Colon (tissue), 2 donors: ENCODE results near the gene ERV3-1.
"Not testable (repeated sequence)": the region's sequence is repeated elsewhere in the genome, so short reads cannot be mapped to it uniquely, and the experiment has no call there.

Experiments used
- FAIRE-seq: peaks from 2 replicates; lab custom pipeline; 2012; peaks lifted over from hg19 to GRCh38; lab: Jason Lieb, UNC
- donor health status: control.
- donor health status: control.

The ERV3-1 gene

DNA sequence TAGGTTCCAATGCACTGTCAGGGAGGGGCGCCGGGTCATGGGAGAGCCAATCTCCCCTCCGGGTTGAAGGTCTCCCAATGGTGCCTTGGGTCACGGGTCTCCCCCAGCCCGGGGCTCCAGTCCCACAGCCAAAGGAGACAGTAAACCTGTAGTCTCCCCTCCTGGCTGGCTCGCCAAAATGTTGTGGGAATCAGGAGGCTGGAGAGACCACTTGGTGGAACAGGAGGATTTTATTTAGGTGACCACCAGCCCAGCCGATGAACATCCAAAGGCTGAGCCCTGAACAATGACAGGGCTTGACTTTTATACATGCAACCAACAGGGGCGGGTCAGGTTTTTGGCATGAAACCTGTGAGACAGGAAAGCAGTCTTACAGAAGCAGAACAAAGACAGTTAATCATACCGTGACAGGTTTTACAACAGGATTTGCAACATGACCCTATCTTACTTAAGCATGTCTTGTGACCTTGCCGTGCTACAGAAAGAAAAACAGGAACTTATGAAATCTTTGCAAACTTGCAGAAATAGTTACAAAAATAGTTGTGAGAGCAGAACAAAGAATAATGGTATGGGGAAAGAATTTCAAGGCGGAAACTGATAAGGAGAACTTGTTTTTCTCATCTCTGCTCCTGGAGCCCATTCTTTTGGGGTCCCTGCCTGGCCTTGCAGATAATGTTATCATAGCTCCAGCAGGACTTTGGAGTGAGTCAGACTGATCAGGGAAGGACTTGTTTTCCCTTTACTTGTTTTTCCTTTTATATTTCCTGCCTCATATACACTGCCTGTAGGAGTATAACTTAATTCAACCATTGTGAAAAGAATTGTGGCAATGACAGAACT, 7.1 kb downstream of the ERV3-1 start:
- FAIRE-seq = no peak

DNA sequence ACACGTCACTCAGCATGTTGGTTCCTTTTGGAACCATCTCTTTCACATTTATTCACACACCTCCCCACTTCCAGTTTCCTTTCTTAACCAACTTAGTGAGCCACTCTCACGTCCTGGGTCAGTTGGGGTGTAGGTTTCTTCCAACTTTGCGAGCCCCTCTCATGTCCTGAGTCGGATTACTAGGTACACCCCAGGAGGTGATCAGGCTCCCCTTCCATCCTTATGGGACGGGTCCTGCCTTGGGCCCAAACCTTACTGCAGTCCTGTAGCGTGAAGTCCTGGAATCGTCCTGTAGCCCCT, 7.7 kb downstream of the ERV3-1 start:
- FAIRE-seq = no peak

DNA sequence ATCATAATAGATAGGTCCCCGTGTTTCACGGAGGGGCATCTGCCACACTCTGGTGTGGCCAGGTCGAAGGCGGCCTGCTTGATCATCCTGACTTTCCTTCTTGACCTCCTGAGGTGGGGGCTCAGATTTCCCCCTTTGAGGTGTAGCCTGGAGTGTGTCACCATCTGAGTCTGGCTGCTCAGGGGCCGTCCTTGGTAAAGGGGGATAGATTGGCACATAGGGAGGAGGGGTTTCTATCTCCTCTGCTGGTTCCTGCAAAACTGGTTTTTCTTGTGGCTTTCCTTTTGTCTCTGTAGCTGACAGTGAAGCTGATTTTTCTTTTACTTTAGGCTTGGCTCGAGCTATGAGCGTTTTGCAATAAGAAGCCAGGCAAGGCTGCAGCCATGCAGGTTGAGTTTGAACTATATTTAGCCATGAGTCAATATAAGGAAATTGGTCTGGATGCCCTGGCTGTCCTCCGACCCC, 8.5 kb downstream of the ERV3-1 start:
- no peak for FAIRE-seq

DNA sequence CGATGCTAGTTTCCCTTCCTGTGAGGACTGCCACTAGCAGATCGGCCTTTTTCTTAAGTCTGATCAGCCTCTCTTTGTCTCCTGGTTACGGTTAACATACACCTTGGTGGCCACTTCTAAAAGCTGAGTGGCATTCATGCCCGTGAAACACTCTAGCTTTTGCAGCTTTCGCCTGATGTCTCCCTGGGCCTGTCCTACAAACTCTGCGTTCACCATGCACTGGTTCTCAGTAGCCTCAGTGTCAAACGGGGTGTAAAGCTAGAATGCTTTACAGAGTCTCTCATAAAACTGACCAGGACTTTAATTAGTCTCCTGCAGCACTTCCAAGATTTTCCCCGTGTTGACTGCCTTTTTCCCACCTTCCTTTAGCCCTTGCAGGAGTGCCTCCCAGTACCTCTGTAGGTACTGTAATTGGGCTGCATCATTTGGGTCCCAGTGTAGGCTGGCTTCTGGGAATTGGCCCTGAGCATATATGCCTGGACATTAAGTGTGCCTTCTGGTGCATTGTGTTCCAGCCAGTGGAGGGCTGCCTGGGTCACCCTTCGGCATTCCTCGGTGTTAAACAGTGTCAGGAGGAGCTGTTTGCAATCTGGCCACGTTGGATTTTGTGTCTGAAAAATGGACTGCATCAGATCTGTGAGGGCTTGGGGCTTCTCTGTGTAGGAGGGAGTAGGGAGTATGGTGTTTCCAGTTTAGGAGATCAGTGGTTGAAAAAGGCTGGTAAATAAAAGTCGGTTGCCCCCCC, 9.2 kb downstream of the ERV3-1 start:
- FAIRE-seq = no peak

DNA sequence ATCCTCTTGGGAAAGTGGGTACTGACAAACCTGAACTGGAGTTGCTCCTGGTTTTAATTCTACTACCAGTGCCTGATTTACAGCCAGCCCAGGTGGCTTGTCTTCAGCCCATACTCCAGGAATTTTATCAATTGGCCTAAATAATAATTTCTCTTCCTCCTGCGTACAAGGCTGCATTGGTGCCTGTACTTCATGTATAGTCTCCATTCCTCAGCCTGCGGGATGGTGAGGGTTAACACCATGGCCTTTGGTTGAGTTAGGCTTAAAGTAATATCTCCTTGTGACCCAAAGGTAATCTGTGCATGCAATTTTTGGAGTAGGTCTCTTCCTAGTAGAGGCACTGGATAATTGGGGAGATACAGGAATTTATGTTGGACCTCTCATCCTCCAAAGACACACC, 10.2 kb downstream of the ERV3-1 start:
- no peak for FAIRE-seq

DNA sequence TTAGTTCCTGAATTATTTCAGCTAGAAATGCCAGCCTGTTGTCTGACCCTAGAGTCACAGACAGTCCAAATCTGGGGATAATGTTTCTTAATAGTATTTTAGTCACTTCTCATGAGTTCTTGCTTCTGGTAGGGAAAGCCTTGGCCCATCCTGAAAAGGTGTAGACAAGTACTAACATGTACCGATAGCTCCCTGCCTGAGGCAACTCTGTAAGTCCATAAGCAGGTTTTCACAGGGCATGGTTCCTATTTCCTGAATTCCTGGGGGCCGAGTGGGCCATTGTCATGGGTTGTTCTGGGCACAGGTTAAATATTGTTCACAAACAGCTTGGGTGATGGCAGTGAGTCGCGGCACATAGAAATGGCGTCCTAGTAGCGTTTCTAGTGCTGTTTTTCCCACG, 12.6 kb downstream of the ERV3-1 start:
- FAIRE-seq = no peak

DNA sequence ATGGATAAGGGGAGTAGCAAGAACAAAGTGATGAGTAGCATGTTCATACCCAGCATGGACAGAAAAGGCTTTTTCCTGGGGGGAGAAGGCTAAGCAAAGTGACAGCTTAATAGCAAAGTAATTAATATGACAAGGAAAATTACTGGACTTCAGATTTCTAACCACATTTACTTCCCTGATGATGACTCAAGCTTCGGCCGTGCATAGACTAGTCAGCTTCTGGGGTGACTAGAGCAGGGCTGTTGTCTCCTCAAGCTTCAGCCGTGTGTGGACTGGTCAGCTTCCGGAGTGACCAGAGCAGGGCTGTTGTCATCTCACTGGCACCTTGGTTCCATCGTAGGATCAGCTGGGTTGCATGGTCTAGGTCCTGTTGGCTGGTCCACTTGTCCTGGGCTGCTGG, 13.5 kb downstream of the ERV3-1 start:
- FAIRE-seq = no peak

DNA sequence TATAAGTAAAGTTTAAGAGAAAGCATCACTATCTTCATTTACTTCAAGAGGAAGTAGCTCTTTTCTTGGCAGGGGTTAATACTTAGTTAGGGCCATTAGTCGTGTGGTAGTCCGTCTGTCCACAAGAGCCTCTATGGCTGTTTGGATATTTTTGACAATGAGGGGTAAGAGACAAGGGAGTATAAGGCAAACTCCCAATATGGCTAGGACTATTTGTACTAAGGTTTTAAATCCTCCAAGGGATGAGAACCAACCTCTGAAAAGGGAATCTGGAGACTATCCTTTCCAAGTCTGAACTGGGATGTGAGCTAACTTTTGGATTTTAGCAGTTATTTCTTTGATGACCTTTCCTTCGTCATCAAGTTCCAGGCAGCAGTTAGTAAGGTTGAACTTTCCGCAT, 15.6 kb downstream of the ERV3-1 start, which contains the start of gene ZNF117:
TSS of gene ZNF117 (minus strand) at position 101 of the 400 bp plus-strand sequence.
- no peak for FAIRE-seq

DNA sequence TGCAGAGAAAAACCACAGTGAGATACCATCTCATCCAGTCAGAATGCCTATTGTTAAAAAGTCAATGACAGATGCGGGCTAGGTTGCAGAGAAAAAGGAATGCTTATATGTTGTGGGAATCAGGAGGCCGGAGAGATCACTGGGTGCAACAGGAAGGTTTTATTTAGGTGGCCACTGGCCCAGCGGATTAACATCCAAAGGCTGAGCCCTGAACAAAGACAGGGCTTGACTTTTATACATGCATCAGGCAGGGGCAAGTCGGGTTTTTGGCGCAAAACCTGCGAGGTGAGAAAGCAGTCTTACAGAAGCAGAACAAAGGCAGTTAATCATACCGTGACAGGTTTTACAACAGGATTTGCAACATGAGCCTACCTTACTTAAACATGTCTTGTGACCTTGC, 16.3 kb downstream of the ERV3-1 start:
- no peak for FAIRE-seq

DNA sequence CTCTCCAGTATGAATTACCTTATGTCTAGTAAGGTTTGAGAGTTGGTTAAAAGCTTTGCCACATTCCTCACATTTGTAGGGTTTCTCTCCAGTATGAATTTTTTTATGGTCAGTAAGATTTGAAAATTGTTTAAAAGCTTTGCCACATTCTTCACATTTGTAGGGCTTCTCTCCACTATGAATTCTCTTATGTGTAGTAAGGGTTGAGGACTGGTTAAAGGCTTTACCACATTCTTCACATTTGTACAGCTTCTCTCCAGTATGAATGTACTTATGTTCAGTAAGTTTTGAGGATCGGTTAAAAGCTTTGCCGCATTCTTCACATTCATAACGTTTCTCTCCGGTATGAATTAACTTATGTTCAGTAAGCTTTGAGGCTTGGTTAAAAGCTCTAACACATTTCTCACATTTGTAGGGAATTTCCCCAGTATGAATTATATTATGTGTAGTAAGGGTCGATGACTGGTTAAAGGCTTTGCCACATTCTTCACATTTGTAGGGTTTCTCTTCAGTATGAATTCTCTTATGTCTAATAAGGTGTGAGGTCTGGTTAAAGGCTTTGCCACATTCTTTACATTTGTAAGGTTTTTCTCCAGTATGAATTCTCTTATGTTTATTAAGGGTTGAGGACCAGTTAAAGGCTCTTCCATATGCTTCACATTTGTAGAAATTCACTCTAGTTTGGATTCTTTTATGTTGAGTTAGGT, 27.8 kb downstream of the ERV3-1 start:
- FAIRE-seq = no peak

DNA sequence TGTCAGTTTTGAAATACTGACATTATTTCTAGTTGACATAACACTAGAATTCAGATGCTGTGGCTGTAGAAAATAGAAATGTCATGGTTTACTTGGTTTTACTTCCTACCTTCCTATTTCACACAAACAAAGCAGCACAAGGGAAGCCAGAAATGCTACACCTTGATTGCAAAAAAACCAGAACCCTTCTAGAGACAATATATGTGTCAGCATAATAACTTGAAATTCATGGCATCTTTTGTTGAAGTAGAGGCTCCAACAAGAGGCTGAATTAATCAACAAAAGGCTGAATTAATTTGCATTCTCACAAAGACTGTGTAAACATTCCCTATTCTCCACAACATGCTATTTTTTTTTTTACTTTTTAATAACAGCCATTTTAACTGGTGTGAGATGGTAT, 40.9 kb downstream of the ERV3-1 start:
- no peak for FAIRE-seq

DNA sequence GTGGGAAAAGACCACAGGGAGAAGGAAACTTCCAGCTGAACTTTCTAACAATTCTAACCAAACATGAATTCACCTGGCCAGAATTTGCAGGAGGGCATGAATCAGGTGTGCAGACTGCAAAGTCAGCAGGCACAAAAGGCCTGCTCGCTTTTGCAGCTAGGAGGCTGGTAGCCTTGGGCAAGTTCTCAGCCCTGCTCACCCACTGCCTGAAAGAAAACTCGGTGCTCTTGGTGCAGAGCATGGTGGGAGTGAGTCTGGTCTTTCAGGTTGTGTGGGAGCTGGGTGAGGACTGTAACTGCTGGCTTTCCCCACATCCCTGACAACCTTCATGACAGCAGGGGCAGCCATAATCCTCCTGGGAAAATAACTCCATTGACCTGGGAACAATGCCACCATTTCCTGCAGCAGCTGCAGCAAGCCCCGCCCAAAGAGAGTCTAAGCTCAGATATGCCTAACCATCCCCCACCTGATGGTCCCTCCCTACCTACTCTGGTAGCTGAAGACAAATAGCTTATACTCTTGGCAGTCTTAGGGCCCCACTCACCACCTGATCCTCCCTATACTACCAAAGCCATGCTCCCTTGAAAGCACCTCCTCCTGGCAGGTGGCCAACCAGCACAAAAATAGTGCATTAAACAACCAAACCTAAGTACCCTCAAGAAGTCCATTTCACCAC, 47.3 kb downstream of the ERV3-1 start:
- FAIRE-seq = no peak

DNA sequence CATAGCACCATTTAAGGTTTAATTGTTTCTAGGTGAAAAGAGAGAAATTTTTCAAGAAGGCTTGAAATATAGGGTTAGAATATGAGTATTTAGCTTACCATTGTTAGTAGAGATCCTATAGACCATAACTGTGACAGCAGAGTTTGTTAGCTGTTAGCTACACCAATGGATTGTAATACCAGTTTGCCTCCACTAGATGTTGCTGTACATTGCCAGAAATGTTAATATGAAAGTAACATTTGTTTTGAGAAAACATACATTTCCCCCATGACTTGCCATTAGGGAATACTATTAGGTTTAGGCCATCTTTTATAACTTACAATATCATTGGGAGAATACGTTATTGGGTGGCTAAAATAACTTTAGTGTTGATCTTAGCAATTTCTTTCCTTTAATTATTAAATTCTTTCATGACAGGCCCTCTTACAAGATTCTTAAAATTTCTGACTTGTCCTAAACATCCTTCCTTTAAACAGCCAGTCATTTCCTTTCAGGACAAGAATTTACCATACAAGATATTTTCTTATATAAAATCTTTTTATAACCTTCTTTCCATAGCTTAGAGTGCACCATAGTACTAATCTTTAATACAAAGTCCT, 55.1 kb downstream of the ERV3-1 start:
- no peak for FAIRE-seq

DNA sequence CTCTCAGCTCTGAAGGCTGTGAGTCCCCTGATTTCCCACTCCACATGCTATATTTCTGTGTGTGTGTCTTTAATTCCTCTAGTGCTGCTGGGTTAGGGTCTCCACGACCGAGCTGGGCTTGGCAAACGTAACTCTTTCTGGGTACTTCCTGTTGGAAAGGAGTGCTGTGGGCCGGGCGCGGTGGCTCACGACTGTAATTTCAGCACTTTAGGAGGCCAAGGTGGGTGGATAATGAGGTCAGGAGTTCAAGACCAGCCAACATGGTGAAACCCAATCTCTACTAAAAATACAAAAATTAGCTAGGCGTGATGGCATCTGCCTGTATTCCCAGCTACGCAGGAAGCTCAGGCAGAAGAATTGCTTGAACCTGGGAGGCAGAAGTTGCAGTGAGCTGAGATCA, 55.8 kb downstream of the ERV3-1 start:
- not testable (repeated sequence) for FAIRE-seq

DNA sequence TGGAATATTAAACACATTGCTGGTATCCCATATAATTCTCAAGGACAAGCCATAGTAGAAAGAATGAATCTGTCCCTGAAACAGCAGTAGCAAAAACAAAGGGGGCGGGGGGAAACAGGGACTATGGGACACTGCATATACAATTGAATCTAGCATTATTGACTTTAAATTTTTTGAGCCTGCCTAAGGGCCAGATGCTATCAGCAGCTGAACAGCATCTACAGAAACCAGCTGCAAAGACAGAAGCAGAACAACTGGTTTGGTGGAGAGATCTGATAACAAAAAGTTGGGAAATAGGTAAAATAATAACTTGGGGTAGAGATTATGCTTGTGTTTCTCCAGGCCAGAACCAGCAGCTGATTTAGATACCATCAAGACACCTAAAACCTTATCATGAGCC, 57.7 kb downstream of the ERV3-1 start:
- not testable (repeated sequence) for FAIRE-seq

DNA sequence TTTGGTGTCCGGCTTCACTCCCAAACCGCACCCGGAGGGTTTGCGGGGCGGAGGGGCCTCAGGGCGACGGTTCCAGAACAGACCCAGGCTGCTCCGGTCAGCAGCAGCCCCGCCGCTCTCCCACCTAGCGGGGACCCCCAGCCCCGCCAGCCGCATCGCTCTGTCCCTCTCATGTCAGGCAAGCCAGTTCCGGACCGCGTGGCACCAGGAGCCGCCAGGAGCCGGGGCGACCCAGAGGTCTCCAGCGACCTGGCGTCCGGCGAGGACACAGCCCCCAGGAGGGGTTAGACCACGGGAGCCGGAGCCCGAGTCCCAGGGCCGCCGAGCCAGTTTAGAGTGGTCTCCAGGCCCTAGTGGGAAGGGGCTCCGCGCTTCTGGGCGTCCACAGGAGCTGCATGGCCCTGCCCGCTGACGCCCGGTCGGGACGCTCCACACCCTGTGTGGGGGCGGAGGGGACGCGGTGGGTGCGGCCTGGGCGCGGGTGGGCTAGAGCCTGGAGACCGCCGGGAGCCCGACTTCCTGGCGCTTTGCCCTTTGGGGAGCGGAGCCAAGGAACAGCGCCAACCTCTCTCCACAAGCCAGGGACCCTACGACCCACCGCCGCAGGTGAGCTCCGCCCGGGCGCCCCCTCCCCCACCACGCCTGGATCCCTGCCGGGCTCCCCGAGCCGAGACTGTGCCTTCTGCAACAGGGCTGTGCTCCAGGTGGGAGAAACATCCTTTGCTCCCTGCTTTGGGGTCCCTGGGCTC, 59.1 kb downstream of the ERV3-1 start:
- FAIRE-seq = no peak

DNA sequence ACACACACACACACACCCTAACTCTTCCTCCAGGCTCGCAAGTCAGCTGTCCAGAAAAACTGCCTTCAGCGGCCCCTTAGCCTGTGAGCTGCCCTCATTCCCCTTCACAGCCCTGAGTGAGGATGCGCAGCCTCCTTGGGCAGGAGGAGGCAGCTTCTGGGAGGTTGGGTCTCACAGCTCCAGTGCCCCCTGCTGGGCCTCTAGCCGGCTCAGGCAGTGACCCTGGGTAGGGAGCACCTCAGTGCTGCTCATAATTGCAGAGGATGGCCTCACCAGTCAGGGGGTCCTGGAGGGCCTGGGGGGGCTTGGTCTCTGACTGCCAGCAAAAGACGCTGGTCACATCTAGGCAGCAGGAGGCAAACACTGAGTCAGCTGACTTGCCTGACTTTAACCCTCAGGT, 59.7 kb downstream of the ERV3-1 start:
- no peak for FAIRE-seq

DNA sequence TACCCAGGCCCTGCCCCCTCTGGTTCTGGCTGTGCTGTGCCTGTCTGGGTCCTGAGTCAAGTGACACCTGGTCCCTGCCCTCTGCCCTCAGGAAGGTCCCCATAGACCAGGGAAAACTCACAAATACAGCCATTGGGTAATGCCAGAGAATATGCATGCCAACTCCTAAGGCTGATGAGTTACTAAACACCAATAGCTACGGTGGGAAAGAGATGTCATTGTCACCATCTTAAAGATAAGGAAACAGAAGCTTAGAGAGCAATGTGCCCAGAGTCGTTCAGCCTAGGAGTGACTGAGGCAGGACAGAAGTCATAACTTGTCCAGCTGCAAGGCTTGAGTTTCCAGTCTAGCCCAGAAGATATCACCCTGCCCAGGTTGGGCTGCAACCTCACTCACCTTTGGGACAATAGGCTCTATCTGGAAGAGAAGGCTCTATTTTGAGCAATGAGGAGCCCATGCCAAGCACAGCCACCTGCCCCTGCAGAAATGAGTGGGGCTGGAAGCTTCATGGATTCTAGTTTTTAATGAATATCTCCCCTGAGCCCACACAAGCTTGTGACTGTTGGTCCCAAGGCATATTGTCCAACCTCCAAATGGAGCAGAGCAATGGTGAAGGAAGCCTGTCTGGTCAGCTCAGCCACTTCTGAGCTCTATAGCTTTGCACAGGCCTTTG, 60.8 kb downstream of the ERV3-1 start:
- no peak for FAIRE-seq

DNA sequence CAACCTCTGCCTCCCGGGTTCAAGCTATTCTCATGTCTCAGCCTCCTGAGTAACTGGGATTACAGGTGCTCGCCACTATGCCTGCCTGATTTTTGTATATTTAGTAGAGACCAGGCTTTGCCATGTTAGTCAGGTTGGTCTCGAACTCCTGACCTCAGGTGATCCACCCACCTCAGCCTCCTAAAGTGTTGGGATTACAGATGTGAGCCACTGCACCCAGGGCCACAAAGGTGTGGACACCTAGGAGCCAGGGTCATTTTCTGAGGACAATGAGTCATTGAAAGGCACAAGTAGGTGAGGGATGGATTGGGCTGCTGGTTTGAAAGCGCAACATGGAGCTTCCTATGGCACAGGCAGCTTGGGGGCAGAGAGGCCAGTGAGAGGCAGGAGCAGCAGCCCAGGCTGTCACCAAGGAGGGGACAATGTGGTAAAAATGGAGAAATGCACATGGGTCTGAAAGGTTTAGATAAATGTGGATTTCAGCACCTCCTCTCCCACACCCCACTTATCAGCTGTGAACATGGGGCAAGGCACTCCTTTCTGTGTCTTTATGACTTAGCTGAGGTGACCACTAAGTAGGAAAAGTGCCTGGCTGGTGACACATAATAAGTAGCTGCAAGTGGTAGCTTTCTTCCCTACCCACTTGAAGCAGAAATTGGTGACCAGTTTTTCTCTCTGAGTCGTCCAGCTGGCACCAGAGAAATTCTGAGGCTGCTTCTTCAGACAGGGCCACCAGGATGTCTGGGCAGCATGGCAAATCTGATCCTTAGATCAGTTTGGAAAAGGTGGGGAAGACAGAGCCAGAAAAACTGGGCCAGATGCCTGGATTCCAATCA, 61.6 kb downstream of the ERV3-1 start:
- FAIRE-seq = not testable (repeated sequence)
